H4 (cell line): Measurements from ENCODE around the gene LANCL2. TPM values are rescaled to one million over a fixed set of nuclear protein-coding genes. Genes with fewer than 3 reads are reported as not detected.
A peak's percentile ranks its signal among the peaks of the same experiment; 100 is the strongest.
"Not testable (repeated sequence)": the region's sequence is repeated elsewhere in the genome, so short reads cannot be mapped to it uniquely, and the experiment has no call there.

Experiments used
- DNase-seq: peaks from one replicate; pipeline ENCODE4 v3.0.0-alpha.2; 2015; ENCODE audit warnings: low spot score
- total RNA-seq: library from RNA; depleted of rRNA; stranded (reverse); fragments of >200 nt; shearing (Covaris generic); gene quantifications from 2 replicates; pipeline ENCODE4 v1.2.3, GENCODE V29; 2014

LANCL2 gene
- total RNA-seq, 1 experiment from 2014 or later, result 37.0 TPM

DNA sequence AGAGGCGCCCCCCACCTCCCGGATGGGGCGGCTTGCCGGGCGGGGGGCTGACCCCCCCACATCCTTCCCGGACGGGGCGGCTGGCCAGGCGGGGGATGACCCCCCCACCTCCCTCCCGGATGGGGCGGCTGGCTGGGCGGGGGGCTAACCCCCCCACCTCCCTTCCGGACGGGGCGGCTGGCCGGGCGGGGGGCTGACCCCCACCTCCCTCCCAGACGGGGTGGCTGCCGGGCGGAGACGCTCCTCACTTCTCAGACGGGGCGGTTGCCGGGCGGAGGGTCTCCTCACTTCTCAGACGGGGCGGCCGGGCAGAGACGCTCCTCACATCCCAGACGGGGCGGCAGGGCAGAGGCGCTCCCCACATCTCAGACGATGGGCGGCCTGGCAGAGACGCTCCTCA lies 37.4 kb downstream of the LANCL2 start:
- DNase-seq, result not testable (repeated sequence)

DNA sequence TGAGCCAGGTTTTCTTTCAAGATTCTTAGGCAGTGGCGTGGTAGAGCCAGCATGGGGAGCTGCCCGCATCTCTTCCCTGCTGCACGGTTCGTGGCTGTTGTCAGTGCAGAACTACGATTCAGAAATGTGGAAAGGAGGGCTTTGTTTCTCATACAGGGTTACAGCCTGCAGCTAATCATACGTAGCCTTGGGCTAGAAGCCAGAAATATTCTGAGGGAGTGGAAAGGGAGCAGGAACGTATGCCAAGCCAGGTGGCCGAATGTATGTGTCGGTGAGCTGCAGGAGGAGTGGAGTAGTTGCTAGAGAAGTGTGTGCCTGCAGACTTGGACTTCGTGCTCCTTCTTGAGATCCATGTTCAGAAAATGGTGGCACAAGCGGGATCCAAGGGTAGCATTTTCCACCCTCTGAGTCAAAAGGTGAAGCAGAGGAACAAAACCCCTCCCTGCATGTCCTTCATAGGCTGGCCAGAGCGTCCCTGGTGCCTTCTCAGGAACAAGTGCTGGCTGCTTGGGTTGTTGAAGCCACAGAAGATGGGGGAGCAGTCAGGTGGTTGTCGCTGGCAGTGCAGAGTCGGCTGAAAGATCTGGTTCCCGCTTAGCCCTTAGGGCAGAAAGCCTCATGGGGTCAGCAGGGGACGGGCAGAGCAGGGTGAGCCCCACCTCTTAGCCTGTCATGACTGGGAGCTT lies 40.9 kb downstream of the LANCL2 start:
- DNase-seq, result no peak

DNA sequence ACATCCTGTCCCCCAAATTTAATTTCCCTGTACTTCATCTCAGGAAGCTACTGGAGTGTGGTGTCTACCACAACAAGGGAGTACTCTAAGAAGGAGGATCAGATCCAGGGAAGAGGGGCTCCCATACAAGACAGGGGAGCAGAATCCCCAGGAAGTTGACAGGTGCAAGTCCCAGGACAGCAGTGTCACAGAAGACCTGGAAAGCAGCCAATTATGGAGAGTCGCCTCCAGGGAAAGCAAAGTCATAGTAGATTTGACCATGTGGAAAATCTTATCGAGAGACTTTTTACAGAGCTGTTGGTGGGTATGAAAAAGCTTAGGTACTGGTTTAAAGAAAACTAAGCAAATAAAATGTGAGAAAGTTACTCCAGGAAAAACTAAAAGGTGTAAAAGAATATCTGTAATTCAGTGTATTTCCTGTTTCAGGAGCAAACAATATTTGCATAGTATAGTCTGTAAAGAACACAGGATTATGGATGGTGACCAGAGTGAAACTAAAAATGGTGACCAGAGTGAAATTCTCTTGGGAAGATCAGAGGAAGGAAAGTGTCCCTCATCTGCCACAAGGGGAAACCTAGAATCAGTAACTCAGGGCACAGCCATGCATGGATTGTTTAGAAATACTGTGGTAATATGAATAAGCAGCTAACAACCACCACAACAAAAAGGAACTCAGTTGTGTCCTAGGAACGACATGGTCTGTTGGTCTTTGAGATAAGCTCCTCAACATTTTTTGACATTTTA lies 44.5 kb downstream of the LANCL2 start:
- peak; percentile 76 for DNase-seq

DNA sequence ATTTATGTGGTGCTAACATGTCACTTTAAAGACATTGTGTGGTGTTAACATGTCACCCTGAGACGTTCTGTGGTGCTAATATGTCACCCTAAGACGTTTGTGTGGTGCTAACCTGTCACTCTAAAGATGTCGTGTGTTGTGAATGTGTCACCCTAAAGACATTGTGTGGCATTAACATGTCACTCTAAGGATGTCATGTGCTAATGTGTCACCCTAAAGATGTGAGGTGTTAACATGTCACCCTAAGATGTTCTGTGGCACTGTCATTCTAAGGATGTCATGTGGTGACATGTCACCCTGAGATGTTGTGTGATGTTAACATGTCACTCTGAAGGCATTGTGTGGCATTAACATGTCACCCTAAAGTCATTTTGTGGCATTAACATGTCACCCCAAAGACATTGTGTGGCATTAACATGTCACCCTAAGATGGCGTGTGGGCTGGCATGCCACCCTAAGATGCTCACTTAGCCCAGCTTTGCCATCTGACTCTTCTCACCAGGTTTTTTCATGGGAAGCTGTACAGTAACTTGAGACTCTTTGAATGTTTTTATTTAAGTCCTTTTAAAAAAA lies 45.6 kb downstream of the LANCL2 start:
- DNase-seq, result no peak

DNA sequence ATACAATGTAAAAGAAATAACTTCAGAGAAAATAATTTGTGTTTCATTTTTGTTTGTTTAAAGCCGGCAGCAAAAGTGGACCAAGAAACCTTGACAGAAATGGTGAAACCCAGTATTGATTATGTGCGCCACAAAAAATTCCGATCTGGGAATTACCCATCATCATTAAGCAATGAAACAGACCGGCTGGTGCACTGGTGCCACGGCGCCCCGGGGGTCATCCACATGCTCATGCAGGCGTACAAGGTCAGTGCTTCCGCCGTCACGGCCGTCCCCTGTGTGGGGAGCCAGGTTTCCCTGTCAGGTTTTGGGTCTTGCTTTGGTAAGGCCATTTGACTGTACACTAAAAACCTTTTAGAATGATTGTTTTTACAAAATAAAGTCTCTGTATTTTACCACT lies 46.7 kb downstream of the LANCL2 start:
- DNase-seq, result no peak

DNA sequence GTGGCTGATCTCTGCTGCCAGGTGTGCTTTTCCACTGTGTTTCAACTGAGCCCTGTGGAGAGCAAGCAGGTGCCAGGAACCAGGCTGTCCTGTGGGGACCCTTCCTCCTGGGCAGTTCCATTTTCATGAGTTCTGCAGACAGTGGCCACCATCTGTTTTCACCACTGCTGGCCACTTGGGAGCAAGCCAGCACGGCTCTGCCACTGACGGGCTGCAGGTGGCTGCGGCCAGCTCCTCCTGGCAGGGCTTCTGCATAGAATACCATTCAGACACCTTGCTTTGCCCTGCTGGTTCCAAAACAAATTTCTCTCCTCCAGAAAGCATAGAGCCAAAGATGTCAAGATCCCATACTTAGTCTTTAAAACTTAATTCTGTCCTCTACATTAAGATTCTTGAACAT lies 48.3 kb downstream of the LANCL2 start:
- DNase-seq, result no peak

DNA sequence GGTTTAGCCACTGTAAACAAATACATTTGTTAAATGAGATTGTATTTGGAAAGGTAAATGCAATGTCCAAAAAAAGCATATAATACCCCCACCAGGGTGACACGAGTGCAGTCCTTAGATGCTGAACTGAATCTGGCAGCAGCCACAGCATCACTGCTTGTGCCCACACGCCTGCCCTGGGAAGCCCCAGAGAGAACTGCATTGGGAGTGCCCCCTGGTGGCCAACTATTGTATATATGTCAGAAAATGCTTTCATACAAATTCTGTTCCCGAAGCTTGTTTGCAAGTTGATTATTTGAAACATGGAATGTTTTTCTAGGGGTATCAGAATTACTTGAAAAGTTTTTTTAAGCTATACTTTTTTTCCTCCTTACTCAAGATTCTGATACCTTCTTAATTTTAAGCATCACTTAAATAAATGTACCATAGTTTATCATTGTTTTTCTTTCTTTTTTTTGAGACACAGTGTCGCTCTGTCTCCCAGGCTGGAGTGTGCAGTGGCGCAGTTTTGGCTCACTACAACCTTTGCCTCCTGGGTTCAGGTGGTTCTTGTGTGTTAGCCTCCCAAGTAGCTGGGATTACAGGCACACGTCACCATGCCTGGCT lies 50.1 kb downstream of the LANCL2 start:
- peak; percentile 84 for DNase-seq

DNA sequence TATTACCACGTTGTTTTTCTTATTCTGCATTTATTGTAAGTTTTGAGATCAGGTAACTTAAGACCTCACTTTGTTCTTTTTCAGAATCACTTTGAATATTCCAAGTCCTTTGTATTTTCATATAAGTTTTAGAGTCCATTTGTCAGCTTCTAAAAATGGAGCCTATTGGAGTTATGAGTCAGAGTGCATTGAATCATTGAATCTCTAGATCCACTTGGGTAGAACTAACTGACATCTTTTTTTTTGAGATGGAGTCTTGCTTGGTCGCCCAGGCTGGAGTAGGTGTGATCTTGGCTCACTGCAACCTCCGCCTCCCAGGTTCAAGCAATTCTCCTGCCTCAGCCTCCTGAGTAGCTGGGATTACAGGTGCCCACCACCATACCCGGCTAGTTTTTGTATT lies 52.3 kb downstream of the LANCL2 start:
- DNase-seq, result not testable (repeated sequence)

DNA sequence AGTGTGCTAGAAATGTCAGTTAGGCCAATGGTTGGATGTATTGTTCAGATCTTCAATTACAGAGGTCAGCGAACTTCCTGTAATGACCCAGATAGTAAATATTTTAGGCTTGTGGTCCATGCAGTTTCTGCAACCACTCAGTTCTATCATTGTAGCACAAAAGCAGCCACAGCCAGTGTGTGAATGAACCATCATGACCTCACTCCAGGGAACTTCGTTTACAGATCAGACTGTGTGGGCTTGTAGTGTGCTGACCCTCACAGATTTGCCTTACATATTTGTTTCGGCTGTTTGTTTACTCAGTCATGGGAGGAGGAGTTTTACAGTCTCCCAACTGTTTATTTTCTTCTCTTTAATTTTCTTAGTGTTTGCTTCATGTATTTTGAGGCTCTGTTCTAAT lies 55.4 kb downstream of the LANCL2 start:
- peak; percentile 60 for DNase-seq

DNA sequence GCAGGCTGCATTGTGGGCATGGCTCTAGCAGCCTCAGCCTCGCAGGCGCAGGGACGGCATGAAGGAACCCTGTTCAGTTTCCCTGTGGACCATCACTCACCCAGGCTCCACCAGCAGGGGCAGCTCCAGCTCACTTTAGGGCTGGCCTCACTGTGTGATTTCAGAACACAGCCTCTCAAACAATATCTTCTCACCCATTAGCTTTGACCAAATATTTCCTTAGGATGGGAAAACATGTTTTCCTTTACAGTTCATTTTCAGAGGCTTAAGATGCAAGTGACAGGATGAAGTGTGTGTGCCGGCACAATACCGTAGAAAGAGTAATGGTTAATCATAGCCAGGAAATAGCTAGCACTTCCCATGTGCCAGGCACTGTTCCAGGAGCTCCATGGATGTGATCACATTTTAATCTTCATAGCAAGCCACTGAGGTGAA lies 58.2 kb downstream of the LANCL2 start:
- DNase-seq, result no peak

DNA sequence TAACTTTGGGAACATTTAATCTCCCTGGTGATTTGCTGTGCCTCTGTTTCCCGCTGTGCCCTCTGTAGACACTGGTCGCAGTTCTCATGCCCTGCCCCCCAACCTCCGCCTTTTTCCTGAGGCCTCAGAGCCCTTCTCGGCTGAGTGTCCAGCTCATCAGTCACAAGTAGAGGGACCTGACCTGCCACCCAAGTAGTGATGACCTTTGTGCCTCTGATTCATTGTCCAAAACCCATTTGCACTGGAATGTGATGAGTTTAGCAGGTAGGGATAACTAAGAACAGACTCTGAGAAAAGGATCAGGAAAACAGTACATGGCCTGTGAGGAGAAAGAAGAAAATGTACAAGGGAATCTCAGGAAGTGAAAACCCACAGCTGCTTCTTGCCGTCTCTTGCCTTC lies 58.8 kb downstream of the LANCL2 start:
- DNase-seq, result no peak

DNA sequence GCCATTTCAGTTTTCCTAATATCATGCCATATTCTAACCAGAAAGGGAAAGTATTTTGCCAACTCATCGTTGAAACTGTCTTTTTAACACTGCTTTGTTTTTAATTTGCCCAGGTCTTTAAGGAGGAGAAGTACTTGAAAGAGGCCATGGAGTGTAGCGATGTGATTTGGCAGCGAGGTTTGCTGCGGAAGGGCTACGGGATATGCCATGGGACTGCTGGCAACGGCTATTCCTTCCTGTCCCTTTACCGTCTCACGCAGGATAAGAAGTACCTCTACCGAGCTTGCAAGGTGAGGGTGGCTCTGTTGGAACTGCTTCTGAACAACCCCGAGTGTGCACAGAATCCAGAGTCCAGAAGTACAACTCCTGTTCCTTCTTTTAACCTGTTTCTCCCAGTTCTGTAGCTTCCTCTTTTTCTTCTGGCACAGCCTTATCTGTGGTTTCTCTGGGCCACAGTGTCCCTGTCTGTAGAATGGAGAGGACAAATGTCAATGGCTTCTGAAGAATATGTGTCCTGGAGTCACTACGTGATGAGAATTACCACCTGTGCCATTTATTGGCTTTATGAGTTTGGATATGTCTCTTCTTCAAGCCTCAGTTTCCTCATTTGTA lies 60.1 kb downstream of the LANCL2 start:
- DNase-seq, result no peak

DNA sequence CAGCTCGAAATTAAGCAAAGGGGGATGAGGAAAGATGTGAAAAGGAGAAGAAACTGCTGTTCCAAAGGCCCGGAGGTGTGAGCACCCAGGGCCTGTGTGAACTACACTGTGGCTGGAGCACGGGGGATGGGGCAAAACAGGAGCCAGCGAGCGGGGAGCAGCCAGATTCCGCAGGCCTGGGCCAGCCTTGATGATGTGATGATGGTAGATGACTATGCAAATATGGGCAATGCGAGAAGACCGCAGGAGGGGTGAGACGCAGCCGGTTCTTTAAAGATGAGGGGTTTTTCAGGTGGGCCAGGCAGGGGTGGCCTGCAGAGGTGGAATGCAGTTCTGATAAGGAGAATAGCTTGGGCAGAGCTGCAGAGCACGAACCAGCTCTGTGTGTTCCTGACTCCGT lies 61.5 kb downstream of the LANCL2 start:
- DNase-seq, result no peak

DNA sequence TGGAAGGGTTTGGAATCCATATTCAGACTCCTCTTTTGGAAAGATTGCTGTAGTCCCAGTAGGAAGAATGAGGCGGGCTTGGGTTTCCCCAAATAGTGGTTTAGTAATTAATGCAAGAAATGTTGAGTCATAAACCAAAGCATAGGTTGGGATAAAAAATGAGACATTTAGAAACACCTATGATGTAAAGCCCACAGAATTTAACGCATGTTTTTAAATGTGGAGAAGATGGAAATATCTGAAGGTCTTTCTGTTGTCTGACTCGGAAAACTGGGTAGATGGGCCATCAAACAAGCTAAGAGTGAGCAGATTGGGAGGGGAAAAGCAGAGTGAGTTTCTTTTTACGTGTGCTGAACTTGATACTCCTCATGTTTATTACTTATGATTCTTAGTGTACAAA lies 62.2 kb downstream of the LANCL2 start:
- no peak for DNase-seq

DNA sequence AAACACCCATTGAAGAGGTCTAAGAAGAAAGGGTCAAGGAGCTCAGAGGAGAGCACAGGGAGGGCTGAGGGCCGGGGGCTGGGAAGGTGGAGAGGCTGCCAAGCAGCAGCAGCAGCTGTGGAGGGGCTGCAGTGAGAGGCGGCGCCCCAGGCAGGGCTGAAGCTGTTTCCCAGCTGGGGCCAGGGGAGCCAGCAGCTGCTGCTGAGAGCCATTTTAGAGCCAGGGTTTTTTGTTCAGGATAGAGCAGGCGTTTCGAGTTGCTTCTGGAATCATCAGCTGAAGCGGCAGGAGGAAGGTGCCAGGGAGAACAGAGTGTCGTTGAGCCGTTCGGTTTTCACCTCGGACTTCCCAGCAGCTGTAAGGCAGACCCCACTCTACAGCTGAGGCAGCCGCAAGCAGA lies 62.7 kb downstream of the LANCL2 start:
- DNase-seq, result no peak

DNA sequence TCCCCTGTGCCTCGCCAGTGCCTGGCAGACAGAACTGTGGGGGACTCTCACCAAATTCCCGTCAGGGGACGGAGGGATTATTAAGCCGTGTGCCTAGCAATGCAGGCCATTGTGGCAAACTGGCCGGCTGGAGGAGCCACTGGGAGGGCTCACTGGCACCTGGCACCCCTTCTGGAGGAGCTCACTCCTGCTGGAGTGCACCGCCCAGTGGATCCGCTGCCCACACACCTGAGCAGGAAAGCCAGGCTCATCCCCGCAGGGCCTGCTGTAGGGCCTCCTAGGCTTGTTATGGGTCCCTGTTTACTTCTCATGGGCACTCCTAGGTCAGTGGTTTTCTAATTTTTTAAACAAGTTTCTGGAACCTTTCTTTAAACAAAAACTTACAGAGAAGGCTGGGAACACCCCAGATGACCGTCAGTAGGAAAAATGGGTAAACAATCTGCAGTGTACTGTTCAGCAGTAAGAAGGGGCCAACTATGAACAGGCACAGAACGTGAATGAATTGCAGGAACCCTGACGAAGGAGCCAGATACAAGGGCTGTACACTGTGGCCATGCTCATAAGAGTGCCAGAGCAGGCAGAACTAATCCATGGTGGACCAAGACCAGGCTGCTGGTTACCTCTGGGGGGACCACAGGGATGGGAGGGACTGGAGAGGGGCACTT lies 64.8 kb downstream of the LANCL2 start:
- DNase-seq, result no peak

DNA sequence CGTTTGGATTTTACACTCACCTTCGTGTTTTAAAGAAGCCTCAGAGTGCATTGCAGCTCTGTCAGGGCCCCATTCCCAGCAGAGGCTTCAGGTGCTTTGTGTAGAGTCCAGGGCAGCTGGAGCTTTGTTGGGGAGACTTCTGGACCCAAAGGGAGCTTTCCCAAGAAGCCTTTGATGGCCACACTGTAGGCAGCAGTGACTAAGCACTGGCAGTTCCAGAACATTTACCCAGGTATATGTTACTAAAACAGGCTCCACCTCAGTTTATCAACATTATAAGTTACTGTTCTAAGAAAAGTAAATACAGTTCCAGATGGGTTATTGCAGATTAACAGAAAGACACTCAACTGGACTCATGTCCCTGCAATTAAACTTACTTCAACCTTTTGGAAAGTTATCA lies 66.8 kb downstream of the LANCL2 start:
- no peak for DNase-seq

DNA sequence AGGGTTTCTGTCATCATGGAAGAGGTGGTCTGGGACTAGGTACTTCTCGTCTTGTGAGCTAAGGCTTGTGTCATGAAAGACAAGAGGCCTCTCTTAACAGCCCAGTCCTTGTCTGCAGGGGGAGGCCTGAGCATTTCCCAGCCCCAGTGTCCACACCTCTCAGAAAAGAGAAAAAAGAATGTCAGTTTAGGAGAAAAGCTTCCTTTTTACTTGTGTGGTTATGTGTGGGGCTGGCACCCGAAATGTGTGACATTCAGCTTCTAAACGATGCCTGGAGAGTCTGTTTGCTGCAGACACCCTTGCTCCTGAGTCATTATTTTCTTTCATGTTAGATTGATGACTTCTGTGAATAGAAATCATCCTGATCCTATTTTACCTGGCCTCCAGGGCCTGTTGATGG lies 67.4 kb downstream of the LANCL2 start:
- no peak for DNase-seq

DNA sequence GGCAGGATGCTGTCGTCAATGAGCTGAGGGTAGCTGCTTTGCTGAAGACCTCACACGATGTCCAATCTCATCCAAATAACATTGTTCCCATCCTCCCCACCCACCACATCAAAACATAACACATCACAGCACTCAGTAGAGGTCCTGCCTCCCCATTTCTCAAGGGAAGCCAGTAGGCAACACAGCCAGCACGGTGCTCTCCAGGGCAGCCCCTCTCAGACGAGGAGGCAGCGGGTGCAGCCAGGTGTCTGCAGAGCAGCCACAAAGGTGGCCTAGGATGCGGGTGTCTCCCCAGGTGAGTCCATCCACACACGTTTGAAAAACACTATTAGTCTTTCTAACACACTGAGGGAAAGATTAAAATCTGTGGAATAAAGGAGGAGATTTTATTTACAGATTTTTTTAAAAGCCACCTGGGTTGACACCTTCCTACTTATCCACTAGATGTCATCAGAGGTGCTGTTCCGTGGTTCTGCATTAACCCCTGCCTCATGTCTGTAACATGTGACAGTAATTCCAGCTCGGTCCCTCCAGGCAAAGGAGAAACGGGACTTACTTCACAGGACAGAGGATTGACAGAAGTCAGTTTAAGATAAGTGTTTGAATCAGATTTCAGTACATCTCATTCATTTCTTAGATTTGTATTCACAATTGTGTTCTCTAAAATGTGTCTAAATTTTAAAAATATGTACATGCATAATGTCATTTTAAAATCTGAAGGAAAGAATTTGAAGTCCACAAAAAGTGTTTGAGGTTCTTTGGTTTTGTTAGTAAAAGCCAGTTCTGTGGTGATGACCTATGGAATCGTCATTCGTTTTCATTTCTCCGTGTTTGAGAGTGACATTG lies 68.0 kb downstream of the LANCL2 start:
- peak; percentile 90 for DNase-seq

DNA sequence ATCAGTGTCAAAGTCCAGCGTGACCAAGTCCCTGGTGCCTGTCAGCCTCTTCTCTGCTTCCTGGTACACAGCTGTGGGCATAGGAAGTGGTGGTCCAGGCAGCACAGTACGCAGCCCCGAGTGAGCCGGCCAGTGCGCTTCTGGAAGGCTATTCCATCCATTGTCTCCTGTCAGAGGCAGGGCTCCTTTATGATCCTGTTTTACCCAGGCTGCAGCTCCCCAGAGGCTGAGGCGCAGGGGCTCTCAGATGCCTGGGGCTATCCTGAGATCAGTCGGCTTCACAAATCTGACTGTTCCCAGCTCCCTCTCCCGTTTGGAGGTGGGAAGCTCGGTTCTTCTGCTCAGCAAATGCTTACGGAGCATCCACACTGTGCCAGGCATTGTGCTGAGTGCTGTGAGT lies 70.3 kb downstream of the LANCL2 start:
- no peak for DNase-seq

DNA sequence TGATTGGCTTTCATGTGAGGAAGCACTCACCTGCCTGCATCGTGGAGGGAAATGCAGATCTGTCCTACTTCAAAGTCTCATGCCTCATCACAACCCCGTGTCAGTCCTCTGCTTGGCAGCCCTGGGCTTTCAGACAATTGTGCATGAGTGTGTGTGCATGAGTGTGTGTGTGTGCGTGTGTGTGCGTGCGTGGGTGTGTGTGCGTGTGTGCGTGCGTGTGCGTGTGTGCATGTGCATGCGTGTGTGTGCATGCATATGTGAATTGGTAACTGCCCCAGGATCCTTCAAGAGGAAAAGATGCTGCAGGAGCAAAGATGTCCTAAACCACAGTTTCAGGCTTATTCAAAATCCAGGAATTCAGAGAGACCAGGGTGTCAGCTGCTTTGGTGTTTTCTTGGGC lies 71.3 kb downstream of the LANCL2 start:
- no peak for DNase-seq
